SK-N-SH (cell line): ENCODE measurements around the gene CBLN4. TPM values are rescaled to one million over a fixed set of nuclear protein-coding genes. Genes with fewer than 3 reads are reported as not detected.

Experiments used
- CTCF ChIA-PET: fragments of 300-600, 350-600 bp; formaldehyde crosslinking; extraction: SDS; loops from one replicate; lab custom pipeline; 2021; lab: Yijun Ruan, JAX
- POLR2A ChIA-PET: fragments of 350-600 bp; sonication (Branson Sonifier 250); formaldehyde crosslinking; extraction: SDS; loops from one replicate; lab custom pipeline; 2020; ENCODE audit warnings: antibody characterized with exemption, inconsistent platforms; lab: Yijun Ruan, JAX
- DNase-seq: peaks from one replicate; pipeline ENCODE4 v3.0.0; 2012
- H2AFZ ChIP-seq: fragments of 200-600 bp; sonication (generic); 2 replicates; pipeline ENCODE4 v1.8.1; 2016; ENCODE audit warnings: antibody characterized with exemption, mild to moderate bottlenecking, low read depth
- H3F3A ChIP-seq: fragments of 200-600 bp; sonication (generic); replicated peaks from 2 replicates; pipeline ENCODE3; 2016; ENCODE audit warnings: antibody characterized with exemption, mild to moderate bottlenecking; ENCODE audit not compliant: insufficient read depth
- H3K27ac ChIP-seq, 2 experiments: fragments of 200-500 bp in 1 of 2; fragments of 200-600 bp in 1 of 2; sonication (Bioruptor generic) in 1 of 2; sonication (generic), shearing (Covaris generic) in 1 of 2; 2 replicates each; pipeline versions ENCODE4 v1.5.1 to v1.6.1; 2014 to 2016; ENCODE audit warnings: low read depth in 2 of 2, inconsistent platforms in 1 of 2, low read length in 1 of 2, mild to moderate bottlenecking in 1 of 2, mixed read lengths in 1 of 2
- H3K27me3 ChIP-seq: fragments of 200-600 bp; sonication (generic), shearing (Covaris generic); 2 replicates; pipeline ENCODE4 v1.6.1; 2016; ENCODE audit warnings: mixed run types; ENCODE audit not compliant: insufficient read depth
- H3K36me3 ChIP-seq, 2 experiments: fragments of 200-500 bp in 1 of 2; fragments of 200-600 bp in 1 of 2; sonication (Bioruptor generic) in 1 of 2; sonication (generic) in 1 of 2; replicated peaks in 1 of 2; 2 replicates each; pipeline versions ENCODE3 to v1.5.1; 2014 to 2016; ENCODE audit warnings: low read length in 1 of 2, mild to moderate bottlenecking in 1 of 2; ENCODE audit not compliant: insufficient read depth in 2 of 2, control insufficient read depth in 1 of 2
- H3K4me1 ChIP-seq, 2 experiments: fragments of 200-500 bp in 1 of 2; fragments of 200-600 bp in 1 of 2; sonication (Bioruptor generic) in 1 of 2; sonication (generic), shearing (Covaris generic) in 1 of 2; 2 replicates each; pipeline versions ENCODE4 v1.5.1 to v1.6.1; 2014 to 2016; ENCODE audit warnings: low read depth in 1 of 2, low read length in 1 of 2, mixed run types in 1 of 2; ENCODE audit not compliant: insufficient read depth in 2 of 2, control insufficient read depth in 1 of 2
- H3K4me2 ChIP-seq: fragments of 200-600 bp; sonication (generic), shearing (Covaris generic); 2 replicates; pipeline ENCODE4 v1.6.1; 2017; ENCODE audit warnings: mixed run types
- H3K4me3 ChIP-seq, 2 experiments: fragments of 200-500 bp in 1 of 2; fragments of 200-600 bp in 1 of 2; sonication (Bioruptor generic) in 1 of 2; sonication (generic), shearing (Covaris generic) in 1 of 2; 2 replicates each; pipeline versions ENCODE4 v1.5.1 to v1.8.1; 2014 to 2016; ENCODE audit warnings: low read depth in 2 of 2, inconsistent platforms in 1 of 2, low read length in 1 of 2, mild to moderate bottlenecking in 1 of 2, mixed read lengths in 1 of 2, moderate library complexity in 1 of 2
- H3K79me2 ChIP-seq: fragments of 200-600 bp; sonication (generic); 2 replicates; pipeline ENCODE4 v1.8.1; 2017; ENCODE audit warnings: mild to moderate bottlenecking; ENCODE audit not compliant: insufficient read depth
- H3K9ac ChIP-seq: fragments of 200-600 bp; sonication (generic); 2 replicates; pipeline ENCODE4 v1.6.1; 2017; ENCODE audit warnings: mixed run types
- H3K9me2 ChIP-seq: fragments of 200-600 bp; sonication (generic); 2 replicates; pipeline ENCODE4 v1.6.1; 2017; ENCODE audit warnings: mixed run types
- H3K9me3 ChIP-seq: fragments of 200-600 bp; sonication (generic); 2 replicates; pipeline ENCODE4 v1.6.1; 2017; ENCODE audit warnings: mixed run types, mild to moderate bottlenecking, moderate library complexity
- H4K20me1 ChIP-seq: fragments of 200-600 bp; sonication (generic); 2 replicates; pipeline ENCODE4 v1.6.1; 2017; ENCODE audit warnings: mild to moderate bottlenecking, mixed run types; ENCODE audit not compliant: insufficient read depth
- CHD2 ChIP-seq: fragments of 150-350 bp; IDR thresholded peaks from 2 replicates; pipeline ENCODE4 v1.6.1; 2018; ENCODE audit warnings: low read length; ENCODE audit not compliant: partially characterized antibody
- EP300 ChIP-seq, 2 experiments: IDR thresholded peaks; 2 replicates each; pipeline versions ENCODE4 v1.4.0 to v1.6.1; 2012; ENCODE audit warnings: borderline replicate concordance in 1 of 2, low read depth in 1 of 2, low read length in 1 of 2
- FOSL2 ChIP-seq: IDR thresholded peaks from 2 replicates; pipeline ENCODE4 v1.4.0; 2012; ENCODE audit warnings: low read depth, mild to moderate bottlenecking, moderate library complexity, borderline replicate concordance
- FOXJ3 ChIP-seq: sonication (generic); formaldehyde crosslinking; IDR thresholded peaks from 2 replicates; pipeline ENCODE4 v1.5.1; 2020; ENCODE audit warnings: mild to moderate bottlenecking, missing genetic modification reagents
- GATA2 ChIP-seq: sonication (generic); formaldehyde crosslinking; IDR thresholded peaks from 2 replicates; pipeline ENCODE4 v1.5.0; 2020; ENCODE audit warnings: mild to moderate bottlenecking, missing genetic modification reagents
- MEF2A ChIP-seq: IDR thresholded peaks from 2 replicates; pipeline ENCODE4 v1.4.0; 2012; ENCODE audit warnings: low read depth, borderline replicate concordance
- MXI1 ChIP-seq: IDR thresholded peaks from 2 replicates; pipeline ENCODE4 v1.6.1; 2012; ENCODE audit warnings: mild to moderate bottlenecking, low read depth, low read length, improper control_type of control experiment
- RCOR1 ChIP-seq: fragments of 150-350 bp; IDR thresholded peaks from 2 replicates; pipeline ENCODE4 v1.6.1; 2017; ENCODE audit warnings: antibody characterized with exemption, low read length
- SIN3A ChIP-seq: IDR thresholded peaks from 2 replicates; pipeline ENCODE4 v1.6.1; 2012; ENCODE audit warnings: low read depth, mild to moderate bottlenecking, low read length, moderate library complexity, borderline replicate concordance
- YY1 ChIP-seq: IDR thresholded peaks from 2 replicates; pipeline ENCODE4 v1.4.0; 2012; ENCODE audit warnings: low read depth, mild to moderate bottlenecking
- WGBS: methylation state at CpG from one replicate; pipeline ENCODE4 v1.1.6; 2017; ENCODE audit warnings: low lambda C conversion rate; 5-methylcytosine and 5-hydroxymethylcytosine counted together
- polyA plus RNA-seq, 3 experiments: library from polyadenylated mRNA; depleted of rRNA; stranded (reverse); fragments of >200 nt; gene quantifications; 2 replicates each; pipeline ENCODE4 v1.2.3, GENCODE V29; 2012
- TF ChIP-seq, protein P1 (sequence below): fragments of 150-350 bp; IDR thresholded peaks from 2 replicates; pipeline ENCODE4 v1.6.1; 2017; ENCODE audit warnings: antibody characterized with exemption, low read length, low read depth, borderline replicate concordance
- TF ChIP-seq, protein P2 (sequence below): IDR thresholded peaks from 2 replicates; pipeline ENCODE4 v1.6.1; 2012; ENCODE audit warnings: mild to moderate bottlenecking, low read depth, low read length, moderate library complexity
- TF ChIP-seq, protein P3 (sequence below): fragments of 200-600 bp; sonication (generic); IDR thresholded peaks from 2 replicates; pipeline ENCODE4 v1.6.1; 2017; ENCODE audit warnings: antibody characterized with exemption, mild to moderate bottlenecking, moderate library complexity
- TF ChIP-seq, protein P4 (sequence below): IDR thresholded peaks from 2 replicates; pipeline ENCODE4 v1.4.0; 2012; ENCODE audit warnings: low read depth
- TF ChIP-seq, protein P5 (sequence below): IDR thresholded peaks from 2 replicates; pipeline ENCODE4 v1.4.0; 2012; ENCODE audit warnings: low read depth, borderline replicate concordance
- TF ChIP-seq, protein P6 (sequence below): IDR thresholded peaks from 2 replicates; pipeline ENCODE4; 2012

The CBLN4 gene
- polyA plus RNA-seq, 1 of the 3 experiments (the other 2 are of a cell fraction): not detected

DNA sequence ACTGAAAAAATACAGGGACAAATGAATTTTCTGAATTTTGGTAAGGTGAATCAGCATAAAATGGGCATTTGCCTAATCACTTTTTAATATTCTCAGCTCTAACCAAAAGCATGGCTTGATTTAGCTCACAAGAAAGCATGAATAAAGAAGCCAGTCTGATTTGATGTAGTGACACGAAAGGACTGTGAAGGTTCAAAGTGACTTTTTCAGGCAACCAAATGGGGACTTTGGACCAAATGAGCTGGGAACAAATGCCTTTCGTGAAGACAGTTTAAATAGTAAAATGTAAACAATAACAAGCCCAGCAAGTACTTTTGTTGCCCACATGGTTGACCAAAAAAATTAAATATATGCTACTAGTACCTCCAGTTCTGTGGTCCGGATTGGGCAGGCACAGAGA, 12.9 kb upstream of the CBLN4 start:
- 8% methylated on average over 3 of the region's 3 CpGs for WGBS
- H4K20me1 ChIP-seq: no peaks in the 10 kb centered on the region
- H3K9me2 ChIP-seq: no peaks in the 10 kb centered on the region
- H3K27me3 ChIP-seq: no peaks in the 10 kb centered on the region
- no peaks in the 10 kb centered on the region for H3K9me3 ChIP-seq
- TF ChIP-seq FOXJ3 (CRISPR knock-in tag) (no peak), SIN3A (no peak)
- no peaks in the 10 kb centered on the region for H3K4me1 ChIP-seq
- no peak overlapping the region for H3K9ac ChIP-seq
- ChIA-PET POLR2A (no interaction called here), CTCF (no interaction called here)
- DNase-seq: no peak
- no peaks in the 10 kb centered on the region for H3K36me3 ChIP-seq
- H3K79me2 ChIP-seq: no peaks in the 10 kb centered on the region
- no peak overlapping the region for H2AFZ ChIP-seq
- H3K27ac ChIP-seq: no peak overlapping the region
- no peak overlapping the region for H3K4me3 ChIP-seq
- no peak overlapping the region for H3K4me2 ChIP-seq
- no peaks in the 10 kb centered on the region for H3F3A ChIP-seq

DNA sequence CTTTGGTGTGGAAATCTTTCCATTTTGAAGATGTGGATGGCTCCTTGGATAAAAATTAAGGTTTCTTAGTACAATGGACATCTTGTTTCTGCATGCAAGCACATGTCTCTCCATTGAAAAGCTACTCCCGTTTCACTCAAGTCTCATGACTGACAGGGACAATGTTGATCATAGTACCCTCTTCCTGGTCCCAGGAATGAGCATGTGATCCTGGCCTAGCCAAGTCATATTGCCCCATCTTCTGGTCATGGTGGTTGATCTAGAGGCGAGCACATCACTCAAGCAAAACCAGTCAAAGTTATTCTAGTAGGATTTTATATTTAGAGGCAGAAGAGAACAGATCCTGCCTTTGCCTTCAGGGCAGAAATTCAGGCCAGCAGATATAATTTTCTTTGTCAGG, 12.2 kb upstream of the CBLN4 start:
- Histone ChIP-seq H3K27ac (no peak overlapping the region), H3K79me2 (no peaks in the 10 kb centered on the region), H3K4me1 (no peaks in the 10 kb centered on the region), H4K20me1 (no peaks in the 10 kb centered on the region), H3K27me3 (no peaks in the 10 kb centered on the region), H3K4me3 (no peak overlapping the region), H3K9ac (no peak overlapping the region), H3K9me3 (no peaks in the 10 kb centered on the region), H2AFZ (no peak overlapping the region), H3F3A (no peaks in the 10 kb centered on the region), H3K4me2 (no peak overlapping the region), H3K36me3 (no peaks in the 10 kb centered on the region), H3K9me2 (no peaks in the 10 kb centered on the region)
- TF ChIP-seq YY1: no peak
- TF ChIP-seq, protein P1, sequence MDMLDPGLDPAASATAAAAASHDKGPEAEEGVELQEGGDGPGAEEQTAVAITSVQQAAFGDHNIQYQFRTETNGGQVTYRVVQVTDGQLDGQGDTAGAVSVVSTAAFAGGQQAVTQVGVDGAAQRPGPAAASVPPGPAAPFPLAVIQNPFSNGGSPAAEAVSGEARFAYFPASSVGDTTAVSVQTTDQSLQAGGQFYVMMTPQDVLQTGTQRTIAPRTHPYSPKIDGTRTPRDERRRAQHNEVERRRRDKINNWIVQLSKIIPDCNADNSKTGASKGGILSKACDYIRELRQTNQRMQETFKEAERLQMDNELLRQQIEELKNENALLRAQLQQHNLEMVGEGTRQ: no peak
- no peak for TF ChIP-seq GATA2
- no peak for TF ChIP-seq FOXJ3 (CRISPR knock-in tag)
- TF ChIP-seq MEF2A: no peak
- TF ChIP-seq, protein P2, sequence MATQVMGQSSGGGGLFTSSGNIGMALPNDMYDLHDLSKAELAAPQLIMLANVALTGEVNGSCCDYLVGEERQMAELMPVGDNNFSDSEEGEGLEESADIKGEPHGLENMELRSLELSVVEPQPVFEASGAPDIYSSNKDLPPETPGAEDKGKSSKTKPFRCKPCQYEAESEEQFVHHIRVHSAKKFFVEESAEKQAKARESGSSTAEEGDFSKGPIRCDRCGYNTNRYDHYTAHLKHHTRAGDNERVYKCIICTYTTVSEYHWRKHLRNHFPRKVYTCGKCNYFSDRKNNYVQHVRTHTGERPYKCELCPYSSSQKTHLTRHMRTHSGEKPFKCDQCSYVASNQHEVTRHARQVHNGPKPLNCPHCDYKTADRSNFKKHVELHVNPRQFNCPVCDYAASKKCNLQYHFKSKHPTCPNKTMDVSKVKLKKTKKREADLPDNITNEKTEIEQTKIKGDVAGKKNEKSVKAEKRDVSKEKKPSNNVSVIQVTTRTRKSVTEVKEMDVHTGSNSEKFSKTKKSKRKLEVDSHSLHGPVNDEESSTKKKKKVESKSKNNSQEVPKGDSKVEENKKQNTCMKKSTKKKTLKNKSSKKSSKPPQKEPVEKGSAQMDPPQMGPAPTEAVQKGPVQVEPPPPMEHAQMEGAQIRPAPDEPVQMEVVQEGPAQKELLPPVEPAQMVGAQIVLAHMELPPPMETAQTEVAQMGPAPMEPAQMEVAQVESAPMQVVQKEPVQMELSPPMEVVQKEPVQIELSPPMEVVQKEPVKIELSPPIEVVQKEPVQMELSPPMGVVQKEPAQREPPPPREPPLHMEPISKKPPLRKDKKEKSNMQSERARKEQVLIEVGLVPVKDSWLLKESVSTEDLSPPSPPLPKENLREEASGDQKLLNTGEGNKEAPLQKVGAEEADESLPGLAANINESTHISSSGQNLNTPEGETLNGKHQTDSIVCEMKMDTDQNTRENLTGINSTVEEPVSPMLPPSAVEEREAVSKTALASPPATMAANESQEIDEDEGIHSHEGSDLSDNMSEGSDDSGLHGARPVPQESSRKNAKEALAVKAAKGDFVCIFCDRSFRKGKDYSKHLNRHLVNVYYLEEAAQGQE: no peak
- no peak for TF ChIP-seq RCOR1
- TF ChIP-seq CHD2: no peak
- TF ChIP-seq FOSL2: no peak
- TF ChIP-seq EP300 (IDR thresholded peaks at IDR 0.05; ENCODE audit: borderline replicate concordance in 1 of 2, low read depth in 1 of 2, low read length in 1 of 2): no peak
- TF ChIP-seq MXI1: no peak
- TF ChIP-seq, protein P3, sequence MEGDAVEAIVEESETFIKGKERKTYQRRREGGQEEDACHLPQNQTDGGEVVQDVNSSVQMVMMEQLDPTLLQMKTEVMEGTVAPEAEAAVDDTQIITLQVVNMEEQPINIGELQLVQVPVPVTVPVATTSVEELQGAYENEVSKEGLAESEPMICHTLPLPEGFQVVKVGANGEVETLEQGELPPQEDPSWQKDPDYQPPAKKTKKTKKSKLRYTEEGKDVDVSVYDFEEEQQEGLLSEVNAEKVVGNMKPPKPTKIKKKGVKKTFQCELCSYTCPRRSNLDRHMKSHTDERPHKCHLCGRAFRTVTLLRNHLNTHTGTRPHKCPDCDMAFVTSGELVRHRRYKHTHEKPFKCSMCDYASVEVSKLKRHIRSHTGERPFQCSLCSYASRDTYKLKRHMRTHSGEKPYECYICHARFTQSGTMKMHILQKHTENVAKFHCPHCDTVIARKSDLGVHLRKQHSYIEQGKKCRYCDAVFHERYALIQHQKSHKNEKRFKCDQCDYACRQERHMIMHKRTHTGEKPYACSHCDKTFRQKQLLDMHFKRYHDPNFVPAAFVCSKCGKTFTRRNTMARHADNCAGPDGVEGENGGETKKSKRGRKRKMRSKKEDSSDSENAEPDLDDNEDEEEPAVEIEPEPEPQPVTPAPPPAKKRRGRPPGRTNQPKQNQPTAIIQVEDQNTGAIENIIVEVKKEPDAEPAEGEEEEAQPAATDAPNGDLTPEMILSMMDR: no peak
- TF ChIP-seq, protein P4, sequence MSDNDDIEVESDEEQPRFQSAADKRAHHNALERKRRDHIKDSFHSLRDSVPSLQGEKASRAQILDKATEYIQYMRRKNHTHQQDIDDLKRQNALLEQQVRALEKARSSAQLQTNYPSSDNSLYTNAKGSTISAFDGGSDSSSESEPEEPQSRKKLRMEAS: no peak
- TF ChIP-seq, protein P5, sequence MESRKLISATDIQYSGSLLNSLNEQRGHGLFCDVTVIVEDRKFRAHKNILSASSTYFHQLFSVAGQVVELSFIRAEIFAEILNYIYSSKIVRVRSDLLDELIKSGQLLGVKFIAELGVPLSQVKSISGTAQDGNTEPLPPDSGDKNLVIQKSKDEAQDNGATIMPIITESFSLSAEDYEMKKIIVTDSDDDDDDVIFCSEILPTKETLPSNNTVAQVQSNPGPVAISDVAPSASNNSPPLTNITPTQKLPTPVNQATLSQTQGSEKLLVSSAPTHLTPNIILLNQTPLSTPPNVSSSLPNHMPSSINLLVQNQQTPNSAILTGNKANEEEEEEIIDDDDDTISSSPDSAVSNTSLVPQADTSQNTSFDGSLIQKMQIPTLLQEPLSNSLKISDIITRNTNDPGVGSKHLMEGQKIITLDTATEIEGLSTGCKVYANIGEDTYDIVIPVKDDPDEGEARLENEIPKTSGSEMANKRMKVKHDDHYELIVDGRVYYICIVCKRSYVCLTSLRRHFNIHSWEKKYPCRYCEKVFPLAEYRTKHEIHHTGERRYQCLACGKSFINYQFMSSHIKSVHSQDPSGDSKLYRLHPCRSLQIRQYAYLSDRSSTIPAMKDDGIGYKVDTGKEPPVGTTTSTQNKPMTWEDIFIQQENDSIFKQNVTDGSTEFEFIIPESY: no peak
- TF ChIP-seq, protein P6, sequence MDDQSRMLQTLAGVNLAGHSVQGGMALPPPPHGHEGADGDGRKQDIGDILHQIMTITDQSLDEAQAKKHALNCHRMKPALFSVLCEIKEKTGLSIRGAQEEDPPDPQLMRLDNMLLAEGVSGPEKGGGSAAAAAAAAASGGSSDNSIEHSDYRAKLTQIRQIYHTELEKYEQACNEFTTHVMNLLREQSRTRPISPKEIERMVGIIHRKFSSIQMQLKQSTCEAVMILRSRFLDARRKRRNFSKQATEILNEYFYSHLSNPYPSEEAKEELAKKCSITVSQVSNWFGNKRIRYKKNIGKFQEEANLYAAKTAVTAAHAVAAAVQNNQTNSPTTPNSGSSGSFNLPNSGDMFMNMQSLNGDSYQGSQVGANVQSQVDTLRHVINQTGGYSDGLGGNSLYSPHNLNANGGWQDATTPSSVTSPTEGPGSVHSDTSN: no peak
- no peak for DNase-seq
- 9% methylated on average over 2 of the region's 2 CpGs for WGBS
- ChIA-PET POLR2A (no interaction called here), CTCF (interaction anchor here (0.7 kb wide), 1 partner anchor 12 kb away, joined by 3 read pairs; no protein-coding TSS in a partner anchor)
